B cell (primary cell): ENCODE data around the gene AXIN2. TPM values are rescaled to one million over a fixed set of nuclear protein-coding genes. Genes with fewer than 3 reads are reported as not detected.

Experiments used
- ATAC-seq: fragments of 200-7000 bp; cut with Tn5 transposase; one replicate; pipeline ENCODE4 v1.10.0; 2021; ENCODE audit warnings: low read depth, mild to moderate bottlenecking, moderate number of reproducible peaks, moderate library complexity
- CTCF ChIA-PET: fragments of 350-600 bp; sonication (Branson Sonifier 250); formaldehyde crosslinking; loops from one replicate; lab custom pipeline; 2021; ENCODE audit warnings: antibody characterized with exemption, inconsistent platforms; lab: Charles Lee
- POLR2A ChIA-PET: fragments of 350-600 bp; sonication (Branson Sonifier 250); formaldehyde crosslinking; loops from one replicate; lab custom pipeline; 2021; ENCODE audit warnings: antibody characterized with exemption; lab: Charles Lee
- DNase-seq: peaks from one replicate; pipeline ENCODE4 v3.0.0; 2013
- H2AFZ ChIP-seq: 2 replicates; pipeline ENCODE4 v1.6.1; 2012; ENCODE audit warnings: mild to moderate bottlenecking, low read depth, low read length; ENCODE audit not compliant: insufficient read depth, poor library complexity, severe bottlenecking
- H3K27ac ChIP-seq, 2 donors: 1 replicate in 1 of 2; 2 replicates in 1 of 2; pipeline ENCODE4 v1.5.1; 2012 to 2013; ENCODE audit warnings: low read length in 2 of 2, mild to moderate bottlenecking in 2 of 2, moderate library complexity in 1 of 2
- H3K27me3 ChIP-seq, 4 experiments: fragments of 200-600 bp in 1 of 4; sonication (generic) in 1 of 4; replicated peaks in 1 of 4; 1 replicate in 2 of 4; 2 replicates in 2 of 4; pipeline versions ENCODE4 v1.6.1 to v1.7.0; 2013 to 2016; ENCODE audit warnings: low read length in 3 of 4, mild to moderate bottlenecking in 2 of 4, mixed read lengths in 1 of 4, moderate library complexity in 1 of 4; ENCODE audit not compliant: insufficient read depth in 4 of 4, control insufficient read depth in 3 of 4; ENCODE audit errors: control extremely low read depth in 1 of 4
- H3K36me3 ChIP-seq, 2 experiments: replicated peaks in 1 of 2; 1 replicate in 1 of 2; 2 replicates in 1 of 2; pipeline versions ENCODE4 v1.6.1 to v1.7.1; 2013; ENCODE audit warnings: low read length in 1 of 2; ENCODE audit not compliant: insufficient read depth in 2 of 2, control insufficient read depth in 1 of 2; ENCODE audit errors: control extremely low read depth in 1 of 2, extremely low read depth in 1 of 2
- H3K4me1 ChIP-seq, 2 donors: fragments of 200-600 bp in 1 of 2; sonication (generic) in 1 of 2; 1 replicate in 1 of 2; 2 replicates in 1 of 2; pipeline versions ENCODE4 v1.5.1 to v1.6.1; 2013 to 2017; ENCODE audit warnings: low read length in 2 of 2; ENCODE audit not compliant: control insufficient read depth in 2 of 2, insufficient read depth in 2 of 2
- H3K4me2 ChIP-seq: replicated peaks from 2 replicates; pipeline ENCODE3; 2012; ENCODE audit warnings: mild to moderate bottlenecking, low read depth, low read length; ENCODE audit not compliant: poor library complexity, severe bottlenecking
- H3K4me3 ChIP-seq, 5 experiments: fragments of 200-600 bp in 1 of 5; sonication (generic) in 1 of 5; 1 replicate in 3 of 5; 2 replicates in 2 of 5; pipeline versions ENCODE4 v1.5.1 to v1.7.0; 2011 to 2016; ENCODE audit warnings: low read length in 4 of 5, mild to moderate bottlenecking in 4 of 5, low read depth in 2 of 5, control low read depth in 1 of 5, moderate library complexity in 1 of 5; ENCODE audit not compliant: insufficient read depth in 1 of 5; ENCODE audit errors: control extremely low read depth in 1 of 5, extremely low read depth in 1 of 5
- H3K79me2 ChIP-seq: fragments of 200-600 bp; sonication (generic); one replicate; pipeline ENCODE4 v1.6.0; 2016; ENCODE audit warnings: low read length; ENCODE audit not compliant: control insufficient read depth, insufficient read depth
- H3K9ac ChIP-seq: fragments of 200-600 bp; sonication (generic); 2 replicates; pipeline ENCODE4 v1.6.1; 2017; ENCODE audit warnings: mild to moderate bottlenecking, low read length, moderate library complexity
- H3K9me3 ChIP-seq, 3 donors: one replicate each; pipeline versions ENCODE4 v1.6.1 to v1.7.1; 2013; ENCODE audit warnings: low read length in 2 of 3; ENCODE audit not compliant: control insufficient read depth in 2 of 3, insufficient read depth in 1 of 3; ENCODE audit errors: control extremely low read depth in 1 of 3
- H4K20me1 ChIP-seq: 2 replicates; pipeline ENCODE4 v1.6.0; 2012; ENCODE audit warnings: mild to moderate bottlenecking, low read length; ENCODE audit not compliant: insufficient read depth, control insufficient read depth, poor library complexity, severe bottlenecking
- H3K27ac Mint-ChIP-seq: one replicate; pipeline ENCODE4 v1.8.0; 2021; ENCODE audit warnings: mixed read lengths
- H3K27me3 Mint-ChIP-seq: one replicate; pipeline ENCODE4 v1.8.0; 2021; ENCODE audit warnings: mixed read lengths
- H3K4me1 Mint-ChIP-seq: one replicate; pipeline ENCODE4 v1.8.0; 2021; ENCODE audit warnings: mixed read lengths
- H3K4me3 Mint-ChIP-seq: one replicate; pipeline ENCODE4 v1.8.0; 2021; ENCODE audit warnings: mixed read lengths
- H3K9me3 Mint-ChIP-seq: one replicate; pipeline ENCODE4 v1.8.0; 2022; ENCODE audit warnings: mixed read lengths; ENCODE audit not compliant: insufficient read depth
- CTCF ChIP-seq: fragments of 200-600 bp; IDR thresholded peaks from one replicate; pipeline ENCODE4 v1.8.0; 2022; ENCODE audit warnings: antibody characterized with exemption, mild to moderate bottlenecking
- EZH2 ChIP-seq: IDR thresholded peaks from 2 replicates; pipeline ENCODE4 v1.6.1; 2012; ENCODE audit warnings: borderline replicate concordance, low read depth, mild to moderate bottlenecking, moderate library complexity, low read length; ENCODE audit not compliant: insufficient read depth, poor library complexity, severe bottlenecking
- WGBS: methylation state at CpG from one replicate; pipeline ENCODE4 v1.1.5; 2013; ENCODE audit warnings: missing lambda C conversion rate; ENCODE audit not compliant: insufficient coverage; 5-methylcytosine and 5-hydroxymethylcytosine counted together
- intact Hi-C: fragments of 100-400 bp; cut with micrococcal nuclease; formaldehyde crosslinking; loops from one replicate; pipeline ENCODE4 v1.10.0; 2022
- polyA plus RNA-seq: library from polyadenylated mRNA; depleted of rRNA; stranded (reverse); fragments of >200 nt; gene quantifications from 2 replicates; pipeline ENCODE4 v1.2.3, GENCODE V29; 2012
- total RNA-seq, 2 donors: library from RNA; stranded (reverse); fragments of 120-200 nt in 1 of 2; gene quantifications; 1 replicate in 1 of 2; 2 replicates in 1 of 2; pipeline versions ENCODE4 v1.2.3 to v1.2.4, GENCODE V29; 2013 to 2022

AXIN2 gene
- total and polyA plus RNA-seq, 2 donors (not counting 1 experiment from before 2014, with no cell fraction given) = 0.16 to 1.2 TPM

- ChIA-PET POLR2A (no interaction called here), CTCF (no interaction called here)
- DNase-seq (no peak), ATAC-seq (no peak)
- Histone ChIP-seq H2AFZ (no peak overlapping the region), H4K20me1 (no peaks in the 10 kb centered on the region), H3K27ac (no peak overlapping the region), H3K9ac (no peak overlapping the region), H3K27me3 (no peaks in the 10 kb centered on the region), H3K4me3 (no peak overlapping the region), H3K79me2 (no peaks in the 10 kb centered on the region), H3K4me2 (no peak overlapping the region), H3K4me1 (no peaks in the 10 kb centered on the region), H3K36me3 (no peaks in the 10 kb centered on the region), H3K9me3 (no peaks in the 10 kb centered on the region)
- intact Hi-C loops = no loop called here
- no peak for TF ChIP-seq EZH2
- no peak for TF ChIP-seq CTCF
- Mint-ChIP-seq H3K9me3 (no peaks in the 10 kb centered on the region), H3K4me3 (no peak overlapping the region), H3K27ac (no peak overlapping the region), H3K27me3 (peaks cover 14% of the 10 kb centered on the region), H3K4me1 (no peaks in the 10 kb centered on the region)
- no CpG with 5 or more reads among the region's 1 CpG for WGBS
Measured at GRCh38 chr17:65600518-65600917, 39.1 kb upstream of the AXIN2 start.

- TF ChIP-seq EZH2 (no peak), CTCF (no peak)
- DNase-seq (no peak), ATAC-seq (no peak)
- Histone ChIP-seq H3K9ac (no peak overlapping the region), H2AFZ (no peak overlapping the region), H3K27me3 (no peaks in the 10 kb centered on the region), H4K20me1 (no peaks in the 10 kb centered on the region), H3K4me2 (no peak overlapping the region), H3K79me2 (no peaks in the 10 kb centered on the region), H3K27ac (no peak overlapping the region), H3K9me3 (no peaks in the 10 kb centered on the region), H3K4me3 (no peak overlapping the region), H3K4me1 (no peaks in the 10 kb centered on the region), H3K36me3 (no peaks in the 10 kb centered on the region)
- no peaks in the 10 kb centered on the region for H3K4me1 Mint-ChIP-seq
- CTCF ChIA-PET = no interaction called here
- no peak overlapping the region for H3K4me3 Mint-ChIP-seq
- intact Hi-C loops = no loop called here
- H3K27me3 Mint-ChIP-seq = peaks cover 14% of the 10 kb centered on the region
- WGBS = 65% methylated on average over 2 of the region's 5 CpGs
- POLR2A ChIA-PET = no interaction called here
- H3K9me3 Mint-ChIP-seq = no peaks in the 10 kb centered on the region
- no peak overlapping the region for H3K27ac Mint-ChIP-seq
Measured at GRCh38 chr17:65599650-65600049, 38.2 kb upstream of the AXIN2 start.
